Omental fat pad (tissue), 4 donors: ENCODE measurements around the gene BORCS6. TPM values are rescaled to one million over a fixed set of nuclear protein-coding genes. Genes with fewer than 3 reads are reported as not detected.

Experiments
- ATAC-seq: fragments of 150-250 bp; one replicate; pipeline ENCODE4 v1.9.1; 2016; ENCODE audit warnings: mild to moderate bottlenecking, moderate library complexity; ENCODE audit not compliant: low FRiP score
- DNase-seq: peaks from one replicate; pipeline ENCODE4 v3.0.0-alpha.2; 2019; ENCODE audit warnings: low spot score
- total RNA-seq, 4 donors: library from RNA; depleted of rRNA; stranded (reverse); fragments of >200 nt; gene quantifications; one replicate each; pipeline ENCODE4 v1.1.0, GENCODE V29; 2016
- TF ChIP-seq, protein P1 (sequence below), 3 donors: fragments of 450-650 bp; IDR thresholded peaks; one replicate each; pipeline ENCODE4 v1.5.1; 2016 to 2017; ENCODE audit warnings: antibody characterized with exemption in 3 of 3, mild to moderate bottlenecking in 3 of 3, moderate library complexity in 2 of 3

The BORCS6 gene
- total RNA-seq, 4 donors from 2014 or later = 4.7 to 9.9 (median 6.7) TPM

- ATAC-seq (no peak), DNase-seq (no peak)
- TF ChIP-seq, protein P1, sequence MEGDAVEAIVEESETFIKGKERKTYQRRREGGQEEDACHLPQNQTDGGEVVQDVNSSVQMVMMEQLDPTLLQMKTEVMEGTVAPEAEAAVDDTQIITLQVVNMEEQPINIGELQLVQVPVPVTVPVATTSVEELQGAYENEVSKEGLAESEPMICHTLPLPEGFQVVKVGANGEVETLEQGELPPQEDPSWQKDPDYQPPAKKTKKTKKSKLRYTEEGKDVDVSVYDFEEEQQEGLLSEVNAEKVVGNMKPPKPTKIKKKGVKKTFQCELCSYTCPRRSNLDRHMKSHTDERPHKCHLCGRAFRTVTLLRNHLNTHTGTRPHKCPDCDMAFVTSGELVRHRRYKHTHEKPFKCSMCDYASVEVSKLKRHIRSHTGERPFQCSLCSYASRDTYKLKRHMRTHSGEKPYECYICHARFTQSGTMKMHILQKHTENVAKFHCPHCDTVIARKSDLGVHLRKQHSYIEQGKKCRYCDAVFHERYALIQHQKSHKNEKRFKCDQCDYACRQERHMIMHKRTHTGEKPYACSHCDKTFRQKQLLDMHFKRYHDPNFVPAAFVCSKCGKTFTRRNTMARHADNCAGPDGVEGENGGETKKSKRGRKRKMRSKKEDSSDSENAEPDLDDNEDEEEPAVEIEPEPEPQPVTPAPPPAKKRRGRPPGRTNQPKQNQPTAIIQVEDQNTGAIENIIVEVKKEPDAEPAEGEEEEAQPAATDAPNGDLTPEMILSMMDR (IDR thresholded peaks at IDR 0.05) = no peak
Measured at GRCh38 chr17:8142887-8143580, 46.9 kb downstream of the BORCS6 start.

GRCh38 chr17:8142158-8142886, 47.7 kb downstream of the BORCS6 start:
- DNase-seq = no peak
- TF ChIP-seq, protein P1 (IDR thresholded peaks at IDR 0.05) = no peak
- ATAC-seq = no peak

- DNase-seq (no peak), ATAC-seq (no peak)
- TF ChIP-seq, protein P1 (IDR thresholded peaks at IDR 0.05) = no peak
Measured at GRCh38 chr17:8141741-8142140, 48.2 kb downstream of the BORCS6 start.

GRCh38 chr17:8141045-8141444, 48.9 kb downstream of the BORCS6 start:
- DNase-seq = no peak
- TF ChIP-seq, protein P1 (IDR thresholded peaks at IDR 0.05) = no peak

DNA sequence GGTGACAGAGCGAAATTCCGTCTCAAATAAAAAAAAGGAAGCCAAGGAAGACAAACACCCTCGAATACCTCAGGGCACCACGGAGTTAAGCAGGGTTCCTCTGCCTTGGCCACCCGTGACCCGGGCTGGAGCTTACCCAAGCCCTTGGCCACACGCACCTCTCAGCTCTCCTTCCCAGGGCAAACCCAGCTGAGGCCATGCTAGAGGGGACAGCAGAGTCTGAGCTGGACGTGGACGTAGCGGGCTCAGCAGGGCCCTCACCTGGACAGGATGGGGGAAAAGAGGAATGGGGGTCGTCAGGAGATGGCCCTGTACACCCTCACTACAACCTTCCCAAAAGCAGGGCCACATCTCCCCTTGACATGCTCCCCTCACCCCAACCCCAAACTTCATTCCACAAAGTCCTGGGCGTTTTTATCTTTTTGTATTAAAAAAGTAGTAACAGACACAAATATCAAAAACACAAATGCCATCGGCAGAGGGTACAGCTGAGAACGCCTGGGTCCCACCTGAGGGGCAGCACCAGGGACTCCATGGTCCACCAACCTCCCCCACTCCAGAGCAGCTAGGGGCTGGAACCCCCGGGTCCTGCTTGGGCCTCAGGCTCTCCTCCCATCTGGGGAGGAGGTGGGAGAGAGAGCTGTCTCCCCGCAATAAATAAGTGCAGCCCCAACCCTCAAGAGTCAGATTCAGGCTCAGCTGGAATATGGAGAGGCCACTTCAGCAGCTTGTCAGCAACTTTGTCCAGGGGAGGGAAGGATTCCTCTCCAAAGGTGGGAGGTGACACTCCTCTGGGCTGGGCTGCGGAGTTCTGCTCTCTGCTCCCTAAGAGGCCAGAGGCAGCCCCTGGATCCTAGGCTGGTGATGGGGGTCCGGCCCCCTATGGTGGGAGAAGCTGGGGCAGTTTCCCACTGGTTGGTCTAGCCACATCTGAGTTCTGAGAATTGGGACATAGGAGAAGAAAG, 49.6 kb downstream of the BORCS6 start:
- ATAC-seq (no peak), DNase-seq (no peak)
- TF ChIP-seq, protein P1 (IDR thresholded peaks at IDR 0.05) = no peak

More at GRCh38 chr17:8141045-8141444, 48.9 kb downstream of the BORCS6 start:
- ATAC-seq = no peak

DNA sequence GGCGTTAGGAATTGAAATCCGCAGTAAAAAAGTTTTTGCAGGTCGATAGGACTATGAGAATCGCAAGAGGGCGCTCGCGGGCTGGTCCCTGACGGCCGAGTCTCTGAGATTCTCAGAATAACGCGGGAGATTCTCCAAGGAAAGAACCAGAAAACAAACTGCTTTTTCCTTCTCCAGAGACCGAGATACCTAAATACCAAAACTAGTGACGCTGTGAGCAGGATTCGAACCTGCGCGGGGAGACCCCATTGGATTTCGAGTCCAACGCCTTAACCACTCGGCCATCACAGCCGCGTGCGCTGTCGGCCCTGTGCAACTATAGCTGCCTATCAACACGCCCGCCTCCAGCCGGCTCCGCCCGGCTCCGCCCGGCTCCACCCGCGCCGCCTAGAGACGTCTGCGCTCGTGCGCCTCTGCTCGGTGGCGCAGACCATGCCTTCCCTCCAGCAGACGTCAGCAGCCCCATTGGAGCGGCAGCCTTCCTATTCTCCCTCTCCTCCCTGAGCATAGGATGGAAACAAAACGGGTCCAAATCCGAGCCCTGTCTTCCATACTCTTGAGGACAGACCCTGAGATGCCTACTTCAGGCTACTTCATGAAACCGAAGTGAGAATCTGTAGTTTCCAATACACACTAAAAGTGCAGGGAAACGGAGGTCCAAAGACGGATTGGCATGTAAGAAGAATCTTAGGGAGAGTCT, 51.2 kb downstream of the BORCS6 start:
- TF ChIP-seq, protein P1 (IDR thresholded peaks at IDR 0.05) = peak in 2 of 3 donors; percentile 71 to 73
- ATAC-seq (peak; percentile 91), DNase-seq (peak; percentile 70)
